H1 (cell line): ENCODE measurements around the gene SPTLC3. TPM values are rescaled to one million over a fixed set of nuclear protein-coding genes. Genes with fewer than 3 reads are reported as not detected.

ENCODE experiments used
- CTCF ChIA-PET: fragments of 300-600 bp; sonication (Branson Sonifier 250); formaldehyde crosslinking; loops from one replicate; lab custom pipeline; 2021; ENCODE audit not compliant: partially characterized antibody; lab: Charles Lee
- POLR2A ChIA-PET: fragments of 300-600 bp; sonication (Branson Sonifier 250); formaldehyde crosslinking; loops from one replicate; lab custom pipeline; 2021; ENCODE audit warnings: inconsistent platforms; ENCODE audit not compliant: partially characterized antibody; lab: Charles Lee
- DNase-seq, 2 experiments: peaks; one replicate each; pipeline versions ENCODE4 v3.0.0 to v3.0.0-alpha.2; 2010 to 2022; ENCODE audit warnings: low spot score in 2 of 2, low read depth in 1 of 2, mixed read lengths in 1 of 2
- FAIRE-seq: peaks from 2 replicates; lab custom pipeline; 2011; peaks lifted over from hg19 to GRCh38; lab: Jason Lieb, UNC
- H2AFZ ChIP-seq: 2 replicates; pipeline ENCODE4 v1.8.1; 2012; ENCODE audit warnings: low read length, inconsistent platforms
- H2AK5ac ChIP-seq: 2 replicates; pipeline ENCODE4 v1.6.1; 2013; ENCODE audit warnings: low read depth, low read length
- H2BK120ac ChIP-seq: replicated peaks from 2 replicates; pipeline ENCODE3; 2013; ENCODE audit warnings: low read depth, low read length, inconsistent platforms
- H2BK12ac ChIP-seq: 2 replicates; pipeline ENCODE4 v1.6.1; 2013; ENCODE audit warnings: low read depth, low read length
- H2BK15ac ChIP-seq: 2 replicates; pipeline ENCODE4 v1.6.1; 2013; ENCODE audit warnings: low read length
- H2BK20ac ChIP-seq: 2 replicates; pipeline ENCODE4 v1.6.1; 2013; ENCODE audit warnings: low read length
- H2BK5ac ChIP-seq: 2 replicates; pipeline ENCODE4 v1.6.1; 2013; ENCODE audit warnings: low read depth, low read length
- H3K14ac ChIP-seq: 2 replicates; pipeline ENCODE4 v1.6.1; 2013; ENCODE audit warnings: inconsistent platforms; ENCODE audit not compliant: insufficient read length
- H3K18ac ChIP-seq: 2 replicates; pipeline ENCODE4 v1.6.1; 2013; ENCODE audit warnings: low read length; ENCODE audit errors: extremely low read depth
- H3K23ac ChIP-seq: 2 replicates; pipeline ENCODE4 v1.6.1; 2013; ENCODE audit warnings: inconsistent platforms; ENCODE audit not compliant: insufficient read length
- H3K23me2 ChIP-seq: 2 replicates; pipeline ENCODE4 v1.6.1; 2013; ENCODE audit warnings: low read depth, low read length
- H3K27ac ChIP-seq: 2 replicates; pipeline ENCODE4 v1.6.1; 2011; ENCODE audit warnings: low read depth, low read length, inconsistent platforms
- H3K27me3 ChIP-seq, 4 experiments: replicated peaks in 1 of 4; 1 replicate in 1 of 4; 2 replicates in 3 of 4; pipeline versions ENCODE4 v1.6.1 to v1.8.1; 2011 to 2013; ENCODE audit warnings: low read length in 3 of 4, mild to moderate bottlenecking in 3 of 4, inconsistent platforms in 2 of 4, mixed read lengths in 2 of 4, moderate library complexity in 1 of 4; ENCODE audit not compliant: control insufficient read depth in 3 of 4, insufficient read depth in 3 of 4; ENCODE audit errors: extremely low read depth in 1 of 4
- H3K36me3 ChIP-seq, 4 experiments: 2 replicates each; pipeline versions ENCODE4 v1.6.1 to v1.8.1; 2011 to 2013; ENCODE audit warnings: mild to moderate bottlenecking in 4 of 4, low read length in 3 of 4, moderate library complexity in 2 of 4, control low read depth in 1 of 4, inconsistent platforms in 1 of 4; ENCODE audit not compliant: insufficient read depth in 4 of 4, control insufficient read depth in 2 of 4
- H3K4ac ChIP-seq: replicated peaks from 2 replicates; pipeline ENCODE3; 2013; ENCODE audit warnings: low read length, low read depth, mixed read lengths, inconsistent platforms; ENCODE audit not compliant: insufficient read length
- H3K4me1 ChIP-seq, 4 experiments: replicated peaks in 1 of 4; 1 replicate in 1 of 4; 2 replicates in 3 of 4; pipeline versions ENCODE4 v1.6.1 to v1.8.1; 2011 to 2013; ENCODE audit warnings: low read length in 3 of 4, inconsistent platforms in 2 of 4, mixed read lengths in 1 of 4; ENCODE audit not compliant: insufficient read depth in 4 of 4, control insufficient read depth in 3 of 4
- H3K4me2 ChIP-seq, 2 experiments: 2 replicates each; pipeline versions ENCODE4 v1.6.1 to v1.8.1; 2011 to 2013; ENCODE audit warnings: low read depth in 2 of 2, low read length in 2 of 2, control low read depth in 1 of 2, inconsistent platforms in 1 of 2, mild to moderate bottlenecking in 1 of 2; ENCODE audit not compliant: insufficient read depth in 1 of 2
- H3K4me3 ChIP-seq, 4 experiments: fragments of 200-600, 300-600 bp in 1 of 4; sonication (generic), shearing (Covaris generic), sonication (Bioruptor Twin) in 1 of 4; 2 replicates each; pipeline versions ENCODE4 v1.5.1 to v1.8.1; 2011 to 2016; ENCODE audit warnings: low read length in 4 of 4, low read depth in 3 of 4, control low read depth in 2 of 4, inconsistent platforms in 2 of 4, mild to moderate bottlenecking in 2 of 4, mixed read lengths in 1 of 4, moderate library complexity in 1 of 4; ENCODE audit not compliant: insufficient read depth in 2 of 4; ENCODE audit errors: extremely low read depth in 1 of 4
- H3K56ac ChIP-seq: replicated peaks from 2 replicates; pipeline ENCODE3; 2013; ENCODE audit warnings: low read depth, mild to moderate bottlenecking, mixed read lengths, low read length, inconsistent platforms; ENCODE audit not compliant: insufficient read length
- H3K79me1 ChIP-seq: 2 replicates; pipeline ENCODE4 v1.6.1; 2013; ENCODE audit warnings: low read depth, low read length, control low read depth
- H3K79me2 ChIP-seq, 2 experiments: 2 replicates each; pipeline versions ENCODE4 v1.6.1 to v1.8.1; 2012 to 2013; ENCODE audit warnings: low read length in 2 of 2, mild to moderate bottlenecking in 2 of 2, inconsistent platforms in 1 of 2; ENCODE audit not compliant: insufficient read depth in 2 of 2, control insufficient read depth in 1 of 2
- H3K9ac ChIP-seq, 4 experiments: replicated peaks in 1 of 4; 1 replicate in 1 of 4; 2 replicates in 3 of 4; pipeline versions ENCODE4 v1.6.1 to v1.8.1; 2011 to 2013; ENCODE audit warnings: low read depth in 3 of 4, low read length in 3 of 4, control low read depth in 2 of 4, mild to moderate bottlenecking in 2 of 4, moderate library complexity in 2 of 4, inconsistent platforms in 1 of 4; ENCODE audit errors: extremely low read depth in 1 of 4
- H3K9me3 ChIP-seq, 2 experiments: 2 replicates each; pipeline versions ENCODE4 v1.6.1 to v1.8.1; 2012 to 2013; ENCODE audit warnings: mild to moderate bottlenecking in 2 of 2, moderate library complexity in 2 of 2, control low read depth in 1 of 2, inconsistent platforms in 1 of 2, low read depth in 1 of 2, low read length in 1 of 2, mixed read lengths in 1 of 2; ENCODE audit not compliant: insufficient read depth in 2 of 2
- H4K20me1 ChIP-seq, 2 experiments: replicated peaks in 1 of 2; 2 replicates each; pipeline versions ENCODE3 to v1.8.1; 2011 to 2013; ENCODE audit warnings: inconsistent platforms in 2 of 2, low read length in 2 of 2, mild to moderate bottlenecking in 1 of 2; ENCODE audit not compliant: insufficient read depth in 2 of 2, control insufficient read depth in 1 of 2
- H4K5ac ChIP-seq: 2 replicates; pipeline ENCODE4 v1.6.1; 2013; ENCODE audit warnings: low read length, low read depth, mixed read lengths, inconsistent platforms; ENCODE audit not compliant: insufficient read length
- H4K8ac ChIP-seq: 2 replicates; pipeline ENCODE4 v1.8.0; 2013; ENCODE audit warnings: mild to moderate bottlenecking, moderate library complexity, low read length, inconsistent platforms; ENCODE audit not compliant: insufficient read depth; ENCODE audit errors: extremely low read depth
- H4K91ac ChIP-seq: replicated peaks from 2 replicates; pipeline ENCODE3; 2013; ENCODE audit warnings: low read length, mixed read lengths, inconsistent platforms; ENCODE audit not compliant: insufficient read length
- CREB1 ChIP-seq: IDR thresholded peaks from 2 replicates; pipeline ENCODE4 v1.6.1; 2012; ENCODE audit warnings: inconsistent platforms
- CTBP2 ChIP-seq: IDR thresholded peaks from 2 replicates; pipeline ENCODE4 v1.7.0; 2011; ENCODE audit warnings: borderline replicate concordance, mild to moderate bottlenecking, moderate library complexity, mixed read lengths, low read length; ENCODE audit not compliant: insufficient read depth, insufficient read length
- NANOG ChIP-seq: IDR thresholded peaks from 2 replicates; pipeline ENCODE4 v1.6.1; 2011; ENCODE audit warnings: low read length, low read depth, mild to moderate bottlenecking, inconsistent platforms; ENCODE audit not compliant: insufficient read depth, poor library complexity, severe bottlenecking
- NRF1 ChIP-seq: IDR thresholded peaks from 2 replicates; pipeline ENCODE4 v1.6.1; 2011; ENCODE audit warnings: mild to moderate bottlenecking, low read depth, low read length, improper control_type of control experiment
- RAD21 ChIP-seq, 2 experiments: IDR thresholded peaks in 1 of 2; conservative IDR thresholded peaks in 1 of 2; 2 replicates each; pipeline ENCODE4 v1.6.1; 2011; ENCODE audit warnings: low read depth in 2 of 2, low read length in 2 of 2, improper control_type of control experiment in 1 of 2, inconsistent platforms in 1 of 2, mild to moderate bottlenecking in 1 of 2, moderate library complexity in 1 of 2
- SP2 ChIP-seq: IDR thresholded peaks from 2 replicates; pipeline ENCODE4 v1.6.1; 2012; ENCODE audit warnings: mild to moderate bottlenecking, low read length, inconsistent platforms
- TAF7 ChIP-seq: optimal IDR thresholded peaks from 2 replicates; pipeline ENCODE3; 2011; ENCODE audit warnings: low read depth, mild to moderate bottlenecking, inconsistent platforms, low read length, moderate library complexity, borderline replicate concordance
- TCF12 ChIP-seq: IDR thresholded peaks from 2 replicates; pipeline ENCODE4 v1.6.1; 2011; ENCODE audit warnings: low read depth, mild to moderate bottlenecking, low read length
- ZNF274 ChIP-seq: IDR thresholded peaks from 2 replicates; pipeline ENCODE4 v1.7.0; 2012; ENCODE audit warnings: low read length, borderline replicate concordance; ENCODE audit errors: extremely low read depth
- WGBS, 2 experiments: shearing (Covaris generic) in 1 of 2; methylation state at CpG; one replicate each; pipeline versions ENCODE4 v1.1.6 to v1.1.7; 2013 to 2015; ENCODE audit warnings: low lambda C conversion rate in 2 of 2, mixed read lengths in 2 of 2, inconsistent platforms in 1 of 2, low coverage in 1 of 2, missing lambda C conversion rate in 1 of 2; ENCODE audit not compliant: insufficient replicate concordance in 2 of 2, insufficient coverage in 1 of 2, insufficient read length in 1 of 2; ENCODE audit errors: extremely low coverage in 1 of 2, missing lambda C conversion rate in 1 of 2; 5-methylcytosine and 5-hydroxymethylcytosine counted together
- polyA plus RNA-seq, 7 experiments: library from polyadenylated mRNA; depleted of rRNA in 3 of 7; stranded (reverse) in 5 of 7; unstranded in 2 of 7; fragments of >200 nt in 5 of 7; fragments of 200-250 nt in 2 of 7; gene quantifications; 1 replicate in 5 of 7; 2 replicates in 1 of 7; 4 replicates in 1 of 7; pipeline versions ENCODE4 v1.2.1 to v1.2.3, GENCODE V29; 2011 to 2013; ENCODE audit warnings: missing spikeins in 2 of 7, mixed read lengths in 2 of 7
- total RNA-seq: library from RNA; stranded (reverse); fragmentation: NEBNext Ultra II Directional; extraction: Animal tissue kit (Norgen Biotek cat#: 25700); gene quantifications from 2 replicates; pipeline ENCODE4 v1.2.1, GENCODE V29; 2021

The SPTLC3 gene
- total and polyA plus RNA-seq, 2 of the 8 experiments (the other 6 are each of a cell fraction or from before 2014, with no cell fraction given) = 0.23 to 0.82 TPM

DNA sequence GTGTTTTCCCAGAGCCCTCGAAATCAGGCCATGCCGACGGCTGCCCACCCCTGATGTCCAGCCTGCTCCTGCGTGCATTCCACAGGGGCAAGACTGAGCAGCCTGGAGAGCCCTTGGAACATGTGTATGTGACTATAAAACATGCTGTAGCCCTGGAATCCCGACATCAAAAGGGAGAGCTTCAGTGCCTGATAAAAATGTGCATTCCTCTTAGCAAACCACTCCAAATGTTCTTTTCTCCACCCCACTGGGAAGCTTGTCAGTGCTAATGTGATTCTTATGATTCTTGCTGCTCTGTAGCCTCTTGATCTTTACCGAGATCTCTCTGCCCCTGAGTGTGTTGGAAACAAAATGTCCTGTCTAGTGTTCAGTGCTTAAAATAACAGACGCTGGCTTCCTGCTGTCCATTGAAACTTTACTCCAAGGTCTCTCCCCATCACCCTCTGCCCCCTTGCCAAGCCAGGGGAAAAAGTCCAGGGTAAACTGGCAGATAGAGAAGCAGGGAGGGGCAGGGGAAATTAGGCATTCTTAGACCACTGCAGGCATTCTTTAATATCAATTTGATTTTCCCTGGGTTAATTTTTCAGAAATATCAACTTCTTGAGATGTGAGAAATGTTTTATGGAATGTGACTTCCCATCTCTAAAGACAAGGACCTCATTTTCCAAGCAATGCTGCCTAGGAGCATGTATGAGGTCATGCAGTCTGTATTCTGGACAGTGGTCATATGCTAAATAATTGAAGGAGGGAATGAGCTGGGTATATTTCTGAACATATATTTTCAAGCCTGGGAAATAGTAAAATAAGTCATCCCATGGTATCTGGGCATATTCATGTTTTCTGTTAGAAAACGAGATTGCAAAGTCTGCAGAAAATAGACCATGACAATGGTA, 138.5 kb downstream of the SPTLC3 start:
- Histone ChIP-seq H3K36me3 (no peaks in the 10 kb centered on the region), H2BK12ac (no peak overlapping the region), H3K79me2 (no peaks in the 10 kb centered on the region), H3K4me1 (no peaks in the 10 kb centered on the region; a peak in 1 of 7 replicates), H3K9ac (no peak overlapping the region), H3K23me2 (no peaks in the 10 kb centered on the region), H3K9me3 (no peaks in the 10 kb centered on the region), H3K23ac (no peak overlapping the region), H3K27ac (no peak overlapping the region), H4K91ac (no peak overlapping the region), H3K79me1 (no peaks in the 10 kb centered on the region), H3K4ac (no peak overlapping the region), H4K20me1 (no peaks in the 10 kb centered on the region), H2AFZ (no peak overlapping the region), H2BK5ac (no peak overlapping the region), H3K18ac (no peak overlapping the region), H3K56ac (no peak overlapping the region), H4K8ac (no peak overlapping the region; the same call in 1 of the 2 replicates)
- no peak for FAIRE-seq
- WGBS, 2 experiments = 87% methylated on average over 8 of the region's 8 CpGs; no CpG with 5 or more reads in 1 of the 2 experiments
- CTCF ChIA-PET = interaction anchor here (1.0 to 1.5 kb wide), 5 partner anchors 10 to 117 kb away, joined by 3 to 4 read pairs (median 3); partner anchors contain the start of gene ISM1
- DNase-seq = no peak
- TF ChIP-seq CREB1 = no peak
- no peak for TF ChIP-seq ZNF274
- TF ChIP-seq TAF7 = no peak
- no peak for TF ChIP-seq CTBP2
- TF ChIP-seq SP2 = no peak
- TF ChIP-seq TCF12 = no peak
- no peak for TF ChIP-seq NRF1
- TF ChIP-seq NANOG = no peak
- TF ChIP-seq RAD21 (IDR thresholded peaks at IDR 0.05 in 1 of 2, conservative IDR thresholded peaks at IDR 0.05 in 1 of 2; ENCODE audit: low read depth in 2 of 2, low read length in 2 of 2) = no peak
- TF ChIP-seq, all 59 proteins: peak for 0
- POLR2A ChIA-PET = no interaction called here
- Histone ChIP-seq H2BK20ac (no peak overlapping the region), H3K27me3 (no peaks in the 10 kb centered on the region), H4K5ac (no peak overlapping the region), H2BK120ac (no peak overlapping the region), H3K4me2 (no peak overlapping the region), H3K14ac (no peak overlapping the region), H2AK5ac (no peak overlapping the region), H3K4me3 (no peak overlapping the region), H2BK15ac (no peak overlapping the region)
